Endothelial cell of umbilical vein (primary cell): ENCODE measurements around the gene SNX24. TPM values are rescaled to one million over a fixed set of nuclear protein-coding genes. Genes with fewer than 3 reads are reported as not detected.

Experiments used
- BruUV-seq: library from RNA; stranded (reverse); fragments of 400-500 nt; replicated peaks from 2 replicates; lab custom pipeline; 2021; lab: Mats Ljungman, UMichigan
- CTCF ChIA-PET: fragments of 300-600, 350-600 bp; sonication (Branson Sonifier 250); formaldehyde crosslinking; loops from one replicate; lab custom pipeline; 2021; ENCODE audit warnings: antibody characterized with exemption, inconsistent platforms; lab: Charles Lee
- POLR2A ChIA-PET: fragments of 300-600, 350-600 bp; sonication (Branson Sonifier 250); formaldehyde crosslinking; loops from one replicate; lab custom pipeline; 2021; ENCODE audit warnings: antibody characterized with exemption, inconsistent platforms; lab: Charles Lee
- DNase-seq: peaks from one replicate; pipeline ENCODE4 v3.0.0-alpha.2; 2011; ENCODE audit warnings: low read depth, low spot score
- FAIRE-seq: peaks from 2 replicates; lab custom pipeline; 2011; peaks lifted over from hg19 to GRCh38; lab: Jason Lieb, UNC
- H2AFZ ChIP-seq: 2 replicates; pipeline ENCODE4 v1.6.0; 2012; ENCODE audit warnings: low read depth, low read length, control low read depth, inconsistent platforms
- H3K27ac ChIP-seq: 2 replicates; pipeline ENCODE4 v1.5.1; 2011; ENCODE audit warnings: low read depth, mild to moderate bottlenecking, control low read depth, low read length, moderate library complexity; ENCODE audit not compliant: insufficient read depth
- H3K27me3 ChIP-seq, 2 experiments: 2 replicates each; pipeline versions ENCODE4 v1.6.0 to v1.6.1; 2011; ENCODE audit warnings: low read length in 2 of 2, mixed read lengths in 1 of 2; ENCODE audit not compliant: control insufficient read depth in 2 of 2, insufficient read depth in 2 of 2
- H3K36me3 ChIP-seq, 2 experiments: 2 replicates in 1 of 2; 3 replicates in 1 of 2; pipeline ENCODE4 v1.5.1; 2011; ENCODE audit warnings: low read length in 2 of 2, mild to moderate bottlenecking in 1 of 2, moderate library complexity in 1 of 2; ENCODE audit not compliant: control insufficient read depth in 2 of 2, insufficient read depth in 2 of 2; ENCODE audit errors: extremely low read depth in 1 of 2
- H3K4me1 ChIP-seq: 3 replicates; pipeline ENCODE4 v1.5.1; 2011; ENCODE audit warnings: mild to moderate bottlenecking, low read length; ENCODE audit not compliant: control insufficient read depth, insufficient read depth; ENCODE audit errors: extremely low read depth
- H3K4me2 ChIP-seq: 2 replicates; pipeline ENCODE4 v1.6.1; 2011; ENCODE audit warnings: low read length, control low read depth, mixed read lengths; ENCODE audit not compliant: insufficient read depth
- H3K4me3 ChIP-seq, 3 experiments: fragments of 200-600 bp in 1 of 3; sonication (generic), shearing (Covaris generic) in 1 of 3; replicated peaks in 1 of 3; 2 replicates each; pipeline ENCODE4 v1.5.1; 2011 to 2016; ENCODE audit warnings: control low read depth in 3 of 3, low read length in 3 of 3, mild to moderate bottlenecking in 2 of 3, inconsistent platforms in 1 of 3, low read depth in 1 of 3, moderate library complexity in 1 of 3; ENCODE audit not compliant: insufficient read depth in 1 of 3
- H3K79me2 ChIP-seq: 2 replicates; pipeline ENCODE4 v1.6.0; 2012; ENCODE audit warnings: low read length, inconsistent platforms; ENCODE audit not compliant: control insufficient read depth, insufficient read depth
- H3K9ac ChIP-seq: replicated peaks from 2 replicates; pipeline ENCODE3; 2011; ENCODE audit warnings: low read length, control low read depth; ENCODE audit not compliant: insufficient read depth; ENCODE audit errors: extremely low read depth
- H3K9me1 ChIP-seq: replicated peaks from 3 replicates; pipeline ENCODE4 v1.6.0; 2011; ENCODE audit warnings: mild to moderate bottlenecking, low read length; ENCODE audit not compliant: control insufficient read depth, insufficient read depth; ENCODE audit errors: extremely low read depth
- H3K9me3 ChIP-seq: replicated peaks from 2 replicates; pipeline ENCODE4 v1.5.1; 2012; ENCODE audit warnings: low read length, inconsistent platforms; ENCODE audit not compliant: control insufficient read depth, insufficient read depth
- H4K20me1 ChIP-seq: replicated peaks from 2 replicates; pipeline ENCODE3; 2011; ENCODE audit warnings: mild to moderate bottlenecking, low read length; ENCODE audit not compliant: control insufficient read depth, insufficient read depth; ENCODE audit errors: extremely low read depth
- CTCF ChIP-seq, 2 donors: IDR thresholded peaks; 1 replicate in 1 of 2; 2 replicates in 1 of 2; pipeline ENCODE4 v1.5.1; 2011; ENCODE audit warnings: low read length in 2 of 2, mild to moderate bottlenecking in 2 of 2, moderate library complexity in 2 of 2, control low read depth in 1 of 2, inconsistent platforms in 1 of 2, low read depth in 1 of 2; ENCODE audit not compliant: insufficient read depth in 1 of 2; ENCODE audit errors: extremely low read depth in 1 of 2
- EZH2 ChIP-seq: IDR thresholded peaks from 2 replicates; pipeline ENCODE4 v1.6.1; 2012; ENCODE audit warnings: borderline replicate concordance, low read depth, mild to moderate bottlenecking, moderate library complexity, low read length, inconsistent platforms; ENCODE audit not compliant: severe bottlenecking
- FOS ChIP-seq: IDR thresholded peaks from 2 replicates; pipeline ENCODE4 v1.6.1; 2011; ENCODE audit warnings: mild to moderate bottlenecking, low read length, moderate library complexity, borderline replicate concordance; ENCODE audit not compliant: insufficient read depth
- GATA2 ChIP-seq: IDR thresholded peaks from 2 replicates; pipeline ENCODE4 v1.7.0; 2011; ENCODE audit warnings: low read depth, mild to moderate bottlenecking, moderate library complexity, mixed read lengths, low read length; ENCODE audit not compliant: insufficient read length, insufficient read depth
- JUN ChIP-seq: IDR thresholded peaks from 2 replicates; pipeline ENCODE4 v1.6.1; 2011; ENCODE audit warnings: borderline replicate concordance, low read depth; ENCODE audit not compliant: insufficient read length, insufficient read depth
- MAX ChIP-seq: IDR thresholded peaks from 2 replicates; pipeline ENCODE4 v1.6.1; 2011; ENCODE audit not compliant: insufficient read depth, insufficient read length
- MYC ChIP-seq: IDR thresholded peaks from one replicate; pipeline ENCODE4 v1.6.1; 2011; ENCODE audit warnings: mild to moderate bottlenecking, low read depth, low read length
- POLR2A ChIP-seq: IDR thresholded peaks from 2 replicates; pipeline ENCODE4 v1.6.1; 2012; ENCODE audit warnings: low read depth, mild to moderate bottlenecking, control low read depth, low read length
- POLR2AphosphoS5 ChIP-seq: IDR thresholded peaks from 2 replicates; pipeline ENCODE4 v1.6.1; 2012; ENCODE audit warnings: low read depth, mild to moderate bottlenecking, control low read depth, low read length, moderate library complexity; ENCODE audit not compliant: insufficient read depth
- dilution Hi-C: fragments of 300-500 bp; cut with MboI; formaldehyde crosslinking; loops from one replicate; pipeline ENCODE4 v1.15.0; 2019; ENCODE audit warnings: low sequenced_read_pairs; ENCODE audit not compliant: extremely low pct_ligation_motif_present
- intact Hi-C: fragments of 100-400 bp; cut with micrococcal nuclease; formaldehyde crosslinking; loops from one replicate; pipeline ENCODE4 v1.10.0; 2022
- polyA plus RNA-seq, 4 experiments: library from polyadenylated mRNA; depleted of rRNA in 3 of 4; stranded (reverse) in 3 of 4; unstranded in 1 of 4; fragments of >200 nt; gene quantifications; 2 replicates each; pipeline versions ENCODE4 v1.2.1 to v1.2.3, GENCODE V29; 2011 to 2012; ENCODE audit warnings: missing spikeins in 1 of 4
- total RNA-seq: library from RNA; stranded (reverse); gene quantifications from 2 replicates; pipeline ENCODE4 v1.2.3, GENCODE V29; 2021

Gene SNX24
- total and polyA plus RNA-seq, 2 donors (not counting 3 experiments of a cell fraction or from before 2014, with no cell fraction given), result 2.9 to 14.9 TPM

DNA sequence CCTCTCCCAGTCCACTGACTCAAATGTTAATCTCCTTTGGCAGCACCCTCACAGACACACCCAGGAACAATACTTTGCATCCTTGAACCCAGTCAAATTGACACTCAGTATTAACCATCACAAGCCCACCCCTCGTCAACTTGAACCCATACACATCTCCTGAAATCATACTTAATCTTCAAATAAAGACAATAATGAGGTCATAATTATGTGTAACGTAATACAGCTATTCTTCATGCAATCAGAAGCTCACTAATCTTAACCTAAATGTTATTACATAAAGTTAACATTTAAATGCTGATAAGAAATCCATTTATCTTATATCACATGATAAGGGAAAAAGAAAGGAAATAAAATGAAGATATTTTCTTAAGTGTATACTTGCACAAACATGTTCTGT lies 125.9 kb downstream of the SNX24 start:
- Histone ChIP-seq H3K36me3 (no peaks in the 10 kb centered on the region), H3K79me2 (no peaks in the 10 kb centered on the region), H3K9ac (no peak overlapping the region), H3K27ac (no peak overlapping the region), H3K9me1 (no peaks in the 10 kb centered on the region), H3K4me3 (no peak overlapping the region), H3K4me2 (no peak overlapping the region), H4K20me1 (no peaks in the 10 kb centered on the region), H3K4me1 (no peaks in the 10 kb centered on the region), H3K27me3 (no peaks in the 10 kb centered on the region), H2AFZ (no peak overlapping the region), H3K9me3 (no peaks in the 10 kb centered on the region)
- CTCF ChIA-PET, result no interaction called here
- no TSS peak for BruUV-seq
- no peak for DNase-seq
- intact Hi-C loops (no loop called here), dilution Hi-C loops (no loop called here)
- TF ChIP-seq FOS (no peak), GATA2 (no peak), MAX (no peak), POLR2AphosphoS5 (no peak), MYC (no peak)
- FAIRE-seq, result no peak
- POLR2A ChIA-PET, result no interaction called here

DNA sequence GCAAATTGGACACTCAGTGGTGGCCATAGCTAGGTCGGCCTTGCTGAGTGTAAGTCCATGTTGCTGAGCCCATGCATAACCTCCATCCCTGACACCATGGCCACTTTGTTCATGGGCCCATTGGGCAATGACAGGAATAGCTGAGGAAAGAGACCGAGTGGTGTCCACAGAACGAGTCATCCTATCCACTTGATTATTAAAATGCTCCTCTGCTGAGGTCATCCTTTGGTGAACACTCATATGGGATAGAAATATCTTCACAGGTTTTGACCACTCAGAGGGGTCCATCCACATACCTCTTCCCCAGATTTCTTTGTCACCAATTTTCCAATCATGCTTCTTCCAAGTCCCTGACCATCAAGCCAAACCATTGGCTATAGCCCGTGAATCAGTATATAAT lies 127.5 kb downstream of the SNX24 start:
- DNase-seq (no peak), FAIRE-seq (no peak)
- no peak overlapping the region for H3K4me2 ChIP-seq
- H3K4me3 ChIP-seq, result no peak overlapping the region
- CTCF ChIA-PET, result no interaction called here
- POLR2A ChIA-PET, result no interaction called here
- dilution Hi-C loops (no loop called here), intact Hi-C loops (no loop called here)
- H2AFZ ChIP-seq, result no peak overlapping the region
- H3K36me3 ChIP-seq, result no peaks in the 10 kb centered on the region
- no TSS peak for BruUV-seq
- no peaks in the 10 kb centered on the region for H3K4me1 ChIP-seq
- H3K9me3 ChIP-seq, result no peaks in the 10 kb centered on the region
- TF ChIP-seq MYC (no peak), POLR2A (no peak), JUN (no peak), CTCF (IDR thresholded peaks at IDR 0.05; ENCODE audit: extremely low read depth in 1 of 2, insufficient read depth in 1 of 2, low read depth in 1 of 2, low read length in 2 of 2) (no peak), EZH2 (no peak), POLR2AphosphoS5 (no peak), FOS (no peak), MAX (no peak), GATA2 (no peak)
- no peak overlapping the region for H3K9ac ChIP-seq
- H3K79me2 ChIP-seq, result no peaks in the 10 kb centered on the region
- no peak overlapping the region for H3K27ac ChIP-seq
- no peaks in the 10 kb centered on the region for H3K9me1 ChIP-seq
- H4K20me1 ChIP-seq, result no peaks in the 10 kb centered on the region
- H3K27me3 ChIP-seq, result no peaks in the 10 kb centered on the region
